ENCODE data around the gene PROP1. TPM values are rescaled to one million over a fixed set of nuclear protein-coding genes. Genes with fewer than 3 reads are reported as not detected.
"Not testable (repeated sequence)": the region's sequence is repeated elsewhere in the genome, so short reads cannot be mapped to it uniquely, and the experiment has no call there.

Gene PROP1
- total RNA-seq, 1 experiment from 2014 or later = not detected

DNA sequence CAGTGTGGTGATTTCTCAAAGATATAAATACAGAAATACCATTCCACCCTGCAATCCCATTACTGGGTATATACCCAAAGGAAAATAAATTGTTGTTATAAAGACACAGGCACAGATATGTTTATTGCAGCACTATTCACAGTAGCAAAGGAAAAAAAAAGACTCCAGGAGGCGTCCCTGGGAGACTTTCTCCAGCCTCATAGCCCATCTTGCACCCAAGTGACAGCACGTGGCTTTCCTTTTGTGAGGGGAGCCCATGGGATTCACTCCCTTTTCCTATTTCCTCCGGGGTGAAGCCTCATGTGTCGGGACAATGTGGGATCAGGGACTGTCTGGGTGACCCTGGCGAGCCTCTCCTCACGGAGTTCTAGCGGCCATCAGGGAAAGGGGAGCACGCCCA, 18.4 kb downstream of the PROP1 start:
- H3K4me3 ChIP-seq (replicated peaks in 1 of 2; ENCODE audit: low read depth in 1 of 2, low read length in 2 of 2); H3K27ac ChIP-seq (ENCODE audit: low read depth, low read length); H3K9ac ChIP-seq (ENCODE audit: low read length); H3K4me1 ChIP-seq (ENCODE audit: control insufficient read depth in 1 of 2, insufficient read depth in 2 of 2, low read length in 2 of 2); H3K9me2 ChIP-seq (ENCODE audit: insufficient read depth); H3K4me2 ChIP-seq (ENCODE audit: low read length); H3K9me3 ChIP-seq (ENCODE audit: control insufficient read depth in 1 of 2, insufficient read depth in 1 of 2, low read depth in 1 of 2, low read length in 2 of 2); H2AFZ ChIP-seq (ENCODE audit: low read depth, low read length, poor library complexity, severe bottlenecking); H4K20me1 ChIP-seq (ENCODE audit: insufficient read depth); RAD21 ChIA-PET (ENCODE audit: low non-redundant PET in 1 of 2, low total read pairs in 2 of 2, uncharacterized antibody in 2 of 2, unreplicated experiment in 2 of 2); intact Hi-C loops (cut with micrococcal nuclease); H3K79me2 ChIP-seq (ENCODE audit: insufficient read depth, low read length); H3K27me3 ChIP-seq (ENCODE audit: insufficient read depth, low read length); DNase-seq (ENCODE audit: low read depth, low spot score); ATAC-seq; H3K36me3 ChIP-seq (ENCODE audit: control insufficient read depth in 1 of 2, insufficient read depth in 2 of 2, low read length in 2 of 2); BruUV-seq (replicated peaks); CTCF ChIA-PET; POLR2A ChIA-PET: not testable (repeated sequence)

GRCh38 chr5:177973066-177973635, 22.9 kb downstream of the PROP1 start:
- no peaks in the 10 kb centered on the region for H4K20me1 ChIP-seq (ENCODE audit: insufficient read depth)
- no peaks in the 10 kb centered on the region for H3K9me3 ChIP-seq (ENCODE audit: control insufficient read depth in 1 of 2, insufficient read depth in 1 of 2, low read depth in 1 of 2, low read length in 2 of 2)
- no peaks in the 10 kb centered on the region for H3K27me3 ChIP-seq (ENCODE audit: insufficient read depth, low read length)
- H3K4me3 ChIP-seq (replicated peaks in 1 of 2; ENCODE audit: low read depth in 1 of 2, low read length in 2 of 2) = no peak overlapping the region
- CTCF ChIA-PET = no interaction called here
- H2AFZ ChIP-seq (ENCODE audit: low read depth, low read length, poor library complexity, severe bottlenecking) = no peak overlapping the region
- no peaks in the 10 kb centered on the region for H3K79me2 ChIP-seq (ENCODE audit: insufficient read depth, low read length)
- RAD21 ChIA-PET (ENCODE audit: low non-redundant PET in 1 of 2, low total read pairs in 2 of 2, uncharacterized antibody in 2 of 2, unreplicated experiment in 2 of 2) = no interaction called here
- TF ChIP-seq CTCF (IDR thresholded peaks at IDR 0.05 in 2 of 3, conservative IDR thresholded peaks at IDR 0.05 in 1 of 3; ENCODE audit: borderline replicate concordance in 1 of 3, insufficient read depth in 1 of 3, low read depth in 2 of 3, low read length in 2 of 3) = no peak
- TF ChIP-seq, protein P1, sequence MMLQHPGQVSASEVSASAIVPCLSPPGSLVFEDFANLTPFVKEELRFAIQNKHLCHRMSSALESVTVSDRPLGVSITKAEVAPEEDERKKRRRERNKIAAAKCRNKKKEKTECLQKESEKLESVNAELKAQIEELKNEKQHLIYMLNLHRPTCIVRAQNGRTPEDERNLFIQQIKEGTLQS (IDR thresholded peaks at IDR 0.05) = no peak
- H3K27ac ChIP-seq (ENCODE audit: low read depth, low read length) = no peak overlapping the region
- no peaks in the 10 kb centered on the region for H3K9me2 ChIP-seq (ENCODE audit: insufficient read depth)
- POLR2A ChIA-PET = no interaction called here
- DNase-seq (ENCODE audit: low read depth, low spot score) (no peak), ATAC-seq (no peak)
- no peak overlapping the region for H3K4me2 ChIP-seq (ENCODE audit: low read length)
- no peak overlapping the region for H3K9ac ChIP-seq (ENCODE audit: low read length)
- intact Hi-C loops (cut with micrococcal nuclease) = no loop called here
- BruUV-seq (replicated peaks) = no TSS peak
- no peaks in the 10 kb centered on the region for H3K4me1 ChIP-seq (ENCODE audit: control insufficient read depth in 1 of 2, insufficient read depth in 2 of 2, low read length in 2 of 2)
- no peaks in the 10 kb centered on the region for H3K36me3 ChIP-seq (ENCODE audit: control insufficient read depth in 1 of 2, insufficient read depth in 2 of 2, low read length in 2 of 2)
